K562 (cell line): ENCODE results near the gene CNKSR1. TPM values are rescaled to one million over a fixed set of nuclear protein-coding genes. Genes with fewer than 3 reads are reported as not detected.

Experiments
- ARID3A ChIP-seq: IDR thresholded peaks from 2 replicates; pipeline ENCODE4 v1.6.1; 2012; ENCODE audit warnings: low read depth, low read length, improper control_type of control experiment, borderline replicate concordance
- E2F8 ChIP-seq: fragments of 450-650 bp; IDR thresholded peaks from 2 replicates; pipeline ENCODE4 v1.7.1; 2018; ENCODE audit warnings: mild to moderate bottlenecking, low read depth; ENCODE audit not compliant: partially characterized antibody
- EHMT2 ChIP-seq: fragments of 450-650 bp; IDR thresholded peaks from 2 replicates; pipeline ENCODE4 v1.6.1; 2018; ENCODE audit warnings: antibody characterized with exemption
- ETV5 ChIP-seq: sonication (generic); formaldehyde crosslinking; IDR thresholded peaks from 2 replicates; pipeline ENCODE4 v1.4.0; 2020; ENCODE audit warnings: low read depth, mild to moderate bottlenecking, missing genetic modification reagents
- HDAC3 ChIP-seq: fragments of 450-650 bp; IDR thresholded peaks from 2 replicates; pipeline ENCODE4 v1.6.1; 2018; ENCODE audit warnings: borderline replicate concordance, mild to moderate bottlenecking, moderate library complexity; ENCODE audit not compliant: partially characterized antibody
- HNRNPUL1 ChIP-seq: fragments of 200-400 bp; formaldehyde crosslinking; IDR thresholded peaks from 2 replicates; pipeline ENCODE4 v1.6.1; 2017; ENCODE audit warnings: low read length
- MEF2D ChIP-seq: conservative IDR thresholded peaks from 2 replicates; pipeline ENCODE4 v1.6.1; 2016; ENCODE audit warnings: low read depth, missing genetic modification characterization, missing compliant biosample characterization
- RUNX1 ChIP-seq: sonication (generic); IDR thresholded peaks from 2 replicates; pipeline ENCODE4 v1.6.1; 2016; ENCODE audit warnings: antibody characterized with exemption, low read depth
- ZNF766 ChIP-seq: fragments of 200-800 bp; sonication (Bioruptor generic); conservative IDR thresholded peaks from 2 replicates; pipeline ENCODE4 v1.6.1; 2016; ENCODE audit warnings: missing genetic modification characterization, missing compliant biosample characterization
- polyA plus RNA-seq, 8 experiments: library from polyadenylated mRNA; depleted of rRNA in 4 of 8; stranded (reverse) in 5 of 8; unstranded in 3 of 8; fragments of >200 nt; fragmentation: Nextera tagmentation in 2 of 8; fragmentation: Illumina TruSeq in 1 of 8; extraction: Ambion mirVana in 2 of 8; extraction: Trizol in 1 of 8; gene quantifications; 2 replicates each; pipeline versions ENCODE4 v1.2.1 to v1.2.3, GENCODE V29; 2011 to 2014; ENCODE audit warnings: inconsistent platforms in 1 of 8, missing spikeins in 1 of 8
- total RNA-seq, 7 experiments: library from RNA; depleted of rRNA in 6 of 7; stranded (reverse); fragments of >200 nt in 6 of 7; fragmentation: Illumina TruSeq in 2 of 7; extraction: Trizol in 2 of 7; gene quantifications; 2 replicates each; pipeline versions ENCODE4 v1.2.1 to v1.2.3, GENCODE V29; 2011 to 2021; ENCODE audit warnings: low replicate concordance in 1 of 7
- TF ChIP-seq, protein P1 (sequence below): sonication (generic); formaldehyde crosslinking; IDR thresholded peaks from 2 replicates; pipeline ENCODE4 v1.9.0; 2022; ENCODE audit warnings: mild to moderate bottlenecking, missing genetic modification reagents
- TF ChIP-seq, protein P2 (sequence below): fragments of 250-450 bp; sonication (Bioruptor Pico); IDR thresholded peaks from 2 replicates; pipeline ENCODE4 v1.5.0; 2021
- TF ChIP-seq, protein P3 (sequence below): fragments of 450-650 bp; IDR thresholded peaks from 2 replicates; pipeline ENCODE4 v1.6.1; 2014; ENCODE audit warnings: low read depth, mild to moderate bottlenecking, moderate library complexity, borderline replicate concordance
- TF ChIP-seq, protein P4 (sequence below): fragments of 450-650 bp; conservative IDR thresholded peaks from 2 replicates; pipeline ENCODE4 v1.6.1; 2016; ENCODE audit warnings: missing genetic modification characterization, low read depth, mild to moderate bottlenecking, control low read depth, missing compliant biosample characterization
- TF ChIP-seq, protein P5 (sequence below): fragments of 250-450 bp; sonication (Bioruptor Pico); IDR thresholded peaks from 2 replicates; pipeline ENCODE4 v1.5.0; 2021; ENCODE audit warnings: mild to moderate bottlenecking, borderline replicate concordance

The CNKSR1 gene
- total and polyA plus RNA-seq, 9 of the 15 experiments (the other 6 are each of a cell fraction or from before 2014, with no cell fraction given) = 0.03 to 2.8 (median 1.1) TPM

- 0 out of 2 replicates have a peak, but pooled peaks have one; percentile 14 for TF ChIP-seq RUNX1
- no peak for TF ChIP-seq HNRNPUL1
- peak; percentile 92 for TF ChIP-seq ETV5 (CRISPR knock-in tag)
- TF ChIP-seq ARID3A = no peak
- no peak for TF ChIP-seq HDAC3
- TF ChIP-seq, protein P1, sequence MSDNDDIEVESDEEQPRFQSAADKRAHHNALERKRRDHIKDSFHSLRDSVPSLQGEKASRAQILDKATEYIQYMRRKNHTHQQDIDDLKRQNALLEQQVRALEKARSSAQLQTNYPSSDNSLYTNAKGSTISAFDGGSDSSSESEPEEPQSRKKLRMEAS = peak; percentile 100
- TF ChIP-seq, protein P2, sequence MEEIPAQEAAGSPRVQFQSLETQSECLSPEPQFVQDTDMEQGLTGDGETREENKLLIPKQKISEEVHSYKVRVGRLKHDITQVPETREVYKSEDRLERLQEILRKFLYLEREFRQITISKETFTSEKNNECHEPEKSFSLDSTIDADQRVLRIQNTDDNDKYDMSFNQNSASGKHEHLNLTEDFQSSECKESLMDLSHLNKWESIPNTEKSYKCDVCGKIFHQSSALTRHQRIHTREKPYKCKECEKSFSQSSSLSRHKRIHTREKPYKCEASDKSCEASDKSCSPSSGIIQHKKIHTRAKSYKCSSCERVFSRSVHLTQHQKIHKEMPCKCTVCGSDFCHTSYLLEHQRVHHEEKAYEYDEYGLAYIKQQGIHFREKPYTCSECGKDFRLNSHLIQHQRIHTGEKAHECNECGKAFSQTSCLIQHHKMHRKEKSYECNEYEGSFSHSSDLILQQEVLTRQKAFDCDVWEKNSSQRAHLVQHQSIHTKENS (CRISPR knock-in tag) = no peak
- TF ChIP-seq ZNF766 = peak; percentile 66; the same call in 1 of the 2 replicates
- TF ChIP-seq MEF2D (tag) = no peak
- TF ChIP-seq, protein P3, sequence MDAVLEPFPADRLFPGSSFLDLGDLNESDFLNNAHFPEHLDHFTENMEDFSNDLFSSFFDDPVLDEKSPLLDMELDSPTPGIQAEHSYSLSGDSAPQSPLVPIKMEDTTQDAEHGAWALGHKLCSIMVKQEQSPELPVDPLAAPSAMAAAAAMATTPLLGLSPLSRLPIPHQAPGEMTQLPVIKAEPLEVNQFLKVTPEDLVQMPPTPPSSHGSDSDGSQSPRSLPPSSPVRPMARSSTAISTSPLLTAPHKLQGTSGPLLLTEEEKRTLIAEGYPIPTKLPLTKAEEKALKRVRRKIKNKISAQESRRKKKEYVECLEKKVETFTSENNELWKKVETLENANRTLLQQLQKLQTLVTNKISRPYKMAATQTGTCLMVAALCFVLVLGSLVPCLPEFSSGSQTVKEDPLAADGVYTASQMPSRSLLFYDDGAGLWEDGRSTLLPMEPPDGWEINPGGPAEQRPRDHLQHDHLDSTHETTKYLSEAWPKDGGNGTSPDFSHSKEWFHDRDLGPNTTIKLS = peak; percentile 88; the same call in 1 of the 2 replicates
- peak; percentile 91 for TF ChIP-seq E2F8
- TF ChIP-seq, protein P4, sequence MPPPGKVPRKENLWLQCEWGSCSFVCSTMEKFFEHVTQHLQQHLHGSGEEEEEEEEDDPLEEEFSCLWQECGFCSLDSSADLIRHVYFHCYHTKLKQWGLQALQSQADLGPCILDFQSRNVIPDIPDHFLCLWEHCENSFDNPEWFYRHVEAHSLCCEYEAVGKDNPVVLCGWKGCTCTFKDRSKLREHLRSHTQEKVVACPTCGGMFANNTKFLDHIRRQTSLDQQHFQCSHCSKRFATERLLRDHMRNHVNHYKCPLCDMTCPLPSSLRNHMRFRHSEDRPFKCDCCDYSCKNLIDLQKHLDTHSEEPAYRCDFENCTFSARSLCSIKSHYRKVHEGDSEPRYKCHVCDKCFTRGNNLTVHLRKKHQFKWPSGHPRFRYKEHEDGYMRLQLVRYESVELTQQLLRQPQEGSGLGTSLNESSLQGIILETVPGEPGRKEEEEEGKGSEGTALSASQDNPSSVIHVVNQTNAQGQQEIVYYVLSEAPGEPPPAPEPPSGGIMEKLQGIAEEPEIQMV (tag) = no peak
- no peak for TF ChIP-seq EHMT2
- TF ChIP-seq, protein P5, sequence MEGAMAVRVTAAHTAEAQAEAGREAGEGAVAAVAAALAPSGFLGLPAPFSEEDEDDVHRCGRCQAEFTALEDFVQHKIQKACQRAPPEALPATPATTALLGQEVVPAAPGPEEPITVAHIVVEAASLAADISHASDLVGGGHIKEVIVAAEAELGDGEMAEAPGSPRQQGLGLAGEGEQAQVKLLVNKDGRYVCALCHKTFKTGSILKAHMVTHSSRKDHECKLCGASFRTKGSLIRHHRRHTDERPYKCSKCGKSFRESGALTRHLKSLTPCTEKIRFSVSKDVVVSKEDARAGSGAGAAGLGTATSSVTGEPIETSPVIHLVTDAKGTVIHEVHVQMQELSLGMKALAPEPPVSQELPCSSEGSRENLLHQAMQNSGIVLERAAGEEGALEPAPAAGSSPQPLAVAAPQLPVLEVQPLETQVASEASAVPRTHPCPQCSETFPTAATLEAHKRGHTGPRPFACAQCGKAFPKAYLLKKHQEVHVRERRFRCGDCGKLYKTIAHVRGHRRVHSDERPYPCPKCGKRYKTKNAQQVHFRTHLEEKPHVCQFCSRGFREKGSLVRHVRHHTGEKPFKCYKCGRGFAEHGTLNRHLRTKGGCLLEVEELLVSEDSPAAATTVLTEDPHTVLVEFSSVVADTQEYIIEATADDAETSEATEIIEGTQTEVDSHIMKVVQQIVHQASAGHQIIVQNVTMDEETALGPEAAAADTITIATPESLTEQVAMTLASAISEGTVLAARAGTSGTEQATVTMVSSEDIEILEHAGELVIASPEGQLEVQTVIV = no peak
These were observed 7.4 kb upstream of the CNKSR1 start, which contains the start of gene ZNF593 (continued) for GRCh38 chr1:26169669-26170471.
